Measurements from ENCODE around the gene OR5K4.
"Not testable (repeated sequence)": the region's sequence is repeated elsewhere in the genome, so short reads cannot be mapped to it uniquely, and the experiment has no call there.

The OR5K4 gene

GRCh38 chr3:98371853-98372252 is 18.2 kb downstream of the OR5K4 start:
- no peak for DNase-seq

DNA sequence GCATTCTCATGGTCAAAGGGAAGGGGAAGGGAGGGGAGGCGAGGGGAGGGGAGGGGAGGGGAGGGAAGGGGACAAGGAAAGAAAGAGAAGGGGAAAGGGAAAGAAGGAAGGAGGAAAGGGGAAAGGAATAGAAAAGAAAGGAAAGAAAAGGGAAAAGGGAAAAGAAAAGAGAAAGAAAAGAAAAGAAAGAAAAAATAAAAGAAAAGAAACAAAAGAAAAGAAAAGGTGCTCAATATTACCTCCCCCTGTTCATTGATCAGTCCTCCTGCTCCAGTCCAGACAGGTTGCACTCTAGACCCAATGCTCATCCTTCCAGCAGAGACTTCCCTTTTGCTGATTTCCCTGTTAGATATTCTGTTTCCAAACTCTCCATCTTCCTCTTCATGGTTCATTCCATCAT is 18.8 kb downstream of the OR5K4 start:
- DNase-seq = no peak

GRCh38 chr3:98376631-98377030 is 23.0 kb downstream of the OR5K4 start:
- DNase-seq = no peak

DNA sequence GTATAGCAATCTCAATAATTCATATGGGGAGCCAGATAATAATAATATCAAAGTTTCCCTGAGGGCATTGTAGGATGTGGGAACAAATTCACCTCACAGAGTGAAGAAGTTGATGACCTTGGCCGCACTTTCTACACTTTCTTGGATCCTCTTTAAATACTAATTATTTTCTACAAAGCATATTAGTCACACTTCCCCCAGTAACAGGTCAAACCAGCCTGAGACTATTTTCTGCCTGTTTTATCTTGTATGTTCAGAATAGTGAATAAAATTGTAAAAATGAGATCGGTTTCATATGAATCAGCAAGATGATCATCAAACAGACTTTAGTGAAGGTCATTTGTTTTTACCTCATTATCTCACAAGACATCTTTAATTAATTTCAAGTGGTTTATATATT is 34.5 kb downstream of the OR5K4 start:
- DNase-seq = no peak

- no peak for DNase-seq
Observed at GRCh38 chr3:98390366-98390765, 36.7 kb downstream of the OR5K4 start, which contains the start of gene OR5K3. TSS of gene OR5K3 (plus strand) at chr3:98390666. CDS start at chr3:98390666, 0 bp downstream.

DNA sequence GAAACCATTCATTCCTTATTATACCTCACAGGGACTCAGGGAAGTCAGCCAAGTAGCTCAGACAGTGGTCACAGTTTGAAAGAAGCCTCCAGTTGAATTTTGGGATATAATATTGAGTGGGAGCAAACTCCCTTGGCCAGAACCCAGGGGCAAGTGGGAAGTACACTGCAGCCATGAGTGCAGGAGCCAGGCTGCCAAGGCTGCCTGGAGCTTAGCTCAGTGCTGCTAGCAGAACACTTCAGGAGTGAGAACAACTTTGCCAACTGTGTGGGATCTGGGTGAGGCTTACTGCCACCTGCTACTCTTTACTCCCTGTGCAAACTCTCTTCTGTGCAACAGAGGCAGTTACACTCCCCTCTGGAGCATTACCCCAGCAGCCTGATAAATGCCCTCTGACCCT is 41.4 kb downstream of the OR5K4 start:
- DNase-seq = no peak

GRCh38 chr3:98396482-98396881 is 42.8 kb downstream of the OR5K4 start:
- DNase-seq = not testable (repeated sequence)

DNA sequence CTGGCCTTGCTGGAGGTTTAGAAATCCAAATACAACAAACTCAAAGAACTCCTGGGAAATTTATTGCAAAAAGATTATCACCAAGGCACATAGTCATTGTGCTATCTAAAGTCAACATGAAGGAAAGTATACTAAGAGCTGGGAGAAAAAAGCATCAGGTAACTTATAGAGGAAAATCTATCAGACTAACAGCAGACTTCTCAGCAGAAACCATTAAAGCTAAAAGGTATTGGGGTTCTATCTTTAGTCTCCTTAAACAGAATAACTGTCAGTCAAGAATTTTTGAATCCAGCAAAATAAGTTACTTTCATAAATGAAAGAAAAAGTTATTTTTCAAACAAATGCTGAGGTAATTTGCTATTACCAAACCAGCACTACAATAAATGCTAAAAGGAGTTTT is 44.9 kb downstream of the OR5K4 start:
- DNase-seq = no peak

DNA sequence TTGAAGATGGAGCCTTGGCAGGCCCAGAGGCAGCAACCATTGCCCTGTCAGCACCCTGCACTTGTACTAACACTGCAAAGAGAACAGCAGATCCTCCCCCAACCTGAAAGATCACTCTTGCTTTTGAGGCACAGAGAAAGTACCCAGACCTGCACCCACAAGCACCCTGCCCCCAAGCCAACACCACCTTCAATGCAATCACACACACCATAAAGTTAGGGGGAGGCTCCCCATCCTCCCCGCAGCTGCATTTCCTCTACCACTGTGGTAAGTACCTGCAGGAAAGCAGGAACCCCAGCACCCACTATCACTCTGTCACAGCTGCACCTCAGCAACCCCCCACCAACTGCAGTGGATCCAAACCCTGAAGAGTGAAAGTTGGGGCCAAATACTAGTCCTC is 48.9 kb downstream of the OR5K4 start:
- no peak for DNase-seq

GRCh38 chr3:98404010-98404409 is 50.4 kb downstream of the OR5K4 start:
- DNase-seq = no peak
